Measurements from ENCODE around the gene PPP1R27.

Gene PPP1R27

DNA sequence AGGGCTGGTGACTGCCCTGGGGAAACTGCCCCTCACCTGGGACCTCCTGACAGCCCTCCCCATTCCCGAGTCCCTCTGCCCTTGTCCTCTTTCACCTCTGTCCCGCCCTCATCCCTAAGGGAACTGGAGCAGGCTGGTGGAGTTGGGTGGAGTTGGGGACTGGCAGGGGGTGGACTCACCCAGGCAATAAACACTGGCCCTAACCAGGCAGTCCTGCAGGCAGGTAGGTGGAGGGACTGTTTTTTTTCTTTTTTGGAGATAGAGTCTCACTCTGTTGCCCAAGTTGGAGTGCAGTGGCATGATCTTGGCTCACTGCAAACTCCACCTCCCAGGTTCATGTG is 19.2 kb downstream of the PPP1R27 start:
- H3K9me3 Mint-ChIP-seq: no peaks in the 10 kb centered on the region
- H3K4me1 Mint-ChIP-seq (ENCODE audit: low read depth in 2 of 2): no peaks in the 10 kb centered on the region
- H3K4me3 Mint-ChIP-seq: no peak overlapping the region
- ATAC-seq (replicated peaks): no peak
- no peak for DNase-seq
- no peaks in the 10 kb centered on the region for H3K36me3 Mint-ChIP-seq (ENCODE audit: insufficient read depth)
- H3K27ac Mint-ChIP-seq: no peak overlapping the region
- H3K27me3 Mint-ChIP-seq: peaks cover 0 to 4% of the 10 kb centered on the region in 2 donors

DNA sequence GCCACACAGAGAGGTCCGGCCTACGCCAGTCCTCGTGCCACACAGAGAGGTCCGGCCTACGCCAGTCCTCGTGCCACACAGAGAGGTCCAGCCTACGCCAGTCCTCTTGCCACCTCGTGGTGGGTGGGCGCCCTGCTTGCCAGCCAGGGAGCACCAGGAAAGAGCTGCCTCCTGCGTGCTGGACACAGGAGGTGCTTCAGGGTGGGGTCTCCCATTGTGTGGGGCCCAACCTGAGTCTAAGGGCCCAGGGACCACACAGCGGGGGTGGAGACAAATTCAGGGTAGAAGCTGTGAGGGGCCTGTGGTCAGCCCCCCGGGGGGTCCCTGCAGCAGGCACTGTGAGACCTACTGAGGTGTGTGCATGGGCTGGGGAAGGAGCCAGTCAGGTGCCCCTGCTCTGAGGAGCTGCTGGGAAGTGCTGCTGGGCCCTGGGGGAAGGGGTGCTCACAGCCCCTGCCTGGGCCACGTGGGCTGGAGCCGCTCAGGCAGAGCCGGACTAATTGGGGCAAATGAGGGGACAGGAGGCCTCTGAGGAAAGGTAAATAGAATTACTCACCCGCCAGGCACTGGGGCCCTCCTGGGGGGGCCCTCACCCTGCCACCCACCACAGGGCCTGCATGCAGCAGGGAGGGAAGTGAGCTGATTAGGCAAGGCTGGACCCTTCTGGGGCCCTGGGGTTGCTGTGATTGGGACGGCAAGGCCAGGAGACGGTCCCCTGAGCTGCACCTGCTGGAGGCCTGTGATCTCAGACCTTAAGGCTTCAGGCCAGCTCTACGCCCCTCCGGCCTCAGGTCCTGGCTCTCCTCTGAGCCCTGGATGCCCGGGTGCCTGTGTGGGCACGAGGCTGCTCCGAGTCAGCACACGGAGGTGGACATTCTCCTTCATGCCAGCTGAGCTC is 19.9 kb downstream of the PPP1R27 start:
- Mint-ChIP-seq H3K4me3 (no peak overlapping the region), H3K27ac (no peak overlapping the region), H3K9me3 (no peaks in the 10 kb centered on the region), H3K4me1 (ENCODE audit: low read depth in 2 of 2) (no peaks in the 10 kb centered on the region), H3K36me3 (ENCODE audit: insufficient read depth) (no peaks in the 10 kb centered on the region), H3K27me3 (peaks cover 3 to 10% of the 10 kb centered on the region in 2 donors)
- DNase-seq: no peak
- ATAC-seq (replicated peaks): no peak

DNA sequence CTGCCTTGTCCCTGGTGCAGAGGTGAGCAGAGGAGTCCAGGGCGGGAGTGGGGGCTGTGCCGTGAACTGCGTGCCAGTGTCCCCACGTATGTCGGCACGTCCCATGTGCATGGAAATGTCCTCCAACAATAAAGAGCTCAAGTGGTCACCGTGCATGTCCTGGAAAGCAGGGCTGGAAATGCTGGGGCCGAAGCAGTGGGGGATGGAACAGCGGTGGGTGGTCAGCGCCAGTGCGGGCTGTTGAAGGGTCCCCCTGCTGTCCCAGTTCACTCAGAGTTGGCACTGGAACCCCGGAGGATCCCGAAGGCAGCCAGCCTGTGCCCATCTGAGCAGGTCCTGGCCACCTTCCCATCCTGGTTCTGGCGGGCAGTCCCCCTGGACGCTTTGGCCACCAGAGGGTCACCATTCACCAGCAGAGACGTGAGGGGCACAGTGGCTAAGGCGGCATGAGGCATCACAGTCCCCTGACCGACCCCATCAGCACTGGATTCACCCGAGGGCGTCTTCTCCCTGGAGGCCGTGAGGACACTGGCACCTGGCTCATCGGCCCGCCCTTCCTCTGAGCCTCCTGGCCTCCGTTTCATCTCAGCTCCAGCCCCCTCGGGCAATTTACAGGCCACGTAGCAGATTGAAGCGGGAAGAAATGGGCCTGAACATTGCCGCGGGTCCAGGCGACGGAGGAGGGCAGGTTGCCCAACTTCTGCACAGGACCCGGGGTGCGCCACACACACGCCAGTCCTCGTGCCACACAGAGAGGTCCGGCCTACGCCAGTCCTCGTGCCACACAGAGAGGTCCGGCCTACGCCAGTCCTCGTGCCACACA is 20.8 kb downstream of the PPP1R27 start:
- Mint-ChIP-seq H3K27me3 (peaks cover 13 to 19% of the 10 kb centered on the region in 2 donors), H3K36me3 (ENCODE audit: insufficient read depth) (peaks cover 2% of the 10 kb centered on the region), H3K4me1 (ENCODE audit: low read depth in 2 of 2) (peaks cover 0 to 2% of the 10 kb centered on the region in 2 donors), H3K9me3 (no peaks in the 10 kb centered on the region), H3K27ac (no peak overlapping the region), H3K4me3 (no peak overlapping the region)
- ATAC-seq (replicated peaks): no peak
- DNase-seq: no peak

DNA sequence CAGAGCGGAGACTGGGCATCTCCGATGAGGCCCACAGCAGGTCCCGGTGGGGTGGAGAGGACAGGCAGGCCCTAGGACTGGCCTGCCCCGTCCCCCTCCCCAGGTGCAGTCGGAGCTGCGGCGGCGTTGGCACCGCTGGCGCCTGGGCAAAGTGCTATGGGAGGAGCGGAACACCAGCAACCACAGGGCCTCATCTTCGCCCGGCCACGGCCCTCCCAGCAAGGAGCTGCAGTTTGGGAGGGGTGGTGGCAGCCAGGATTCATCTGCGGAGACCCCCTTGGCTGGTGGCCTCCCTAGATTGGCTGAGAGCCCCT is 21.5 kb downstream of the PPP1R27 start:
- Mint-ChIP-seq H3K27me3 (peaks cover 17 to 26% of the 10 kb centered on the region in 2 donors), H3K27ac (no peak overlapping the region), H3K4me3 (no peak overlapping the region), H3K9me3 (no peaks in the 10 kb centered on the region), H3K36me3 (ENCODE audit: insufficient read depth) (peaks cover 3% of the 10 kb centered on the region), H3K4me1 (ENCODE audit: low read depth in 2 of 2) (peaks cover 0 to 2% of the 10 kb centered on the region in 2 donors)
- DNase-seq: no peak
- ATAC-seq (replicated peaks): no peak

DNA sequence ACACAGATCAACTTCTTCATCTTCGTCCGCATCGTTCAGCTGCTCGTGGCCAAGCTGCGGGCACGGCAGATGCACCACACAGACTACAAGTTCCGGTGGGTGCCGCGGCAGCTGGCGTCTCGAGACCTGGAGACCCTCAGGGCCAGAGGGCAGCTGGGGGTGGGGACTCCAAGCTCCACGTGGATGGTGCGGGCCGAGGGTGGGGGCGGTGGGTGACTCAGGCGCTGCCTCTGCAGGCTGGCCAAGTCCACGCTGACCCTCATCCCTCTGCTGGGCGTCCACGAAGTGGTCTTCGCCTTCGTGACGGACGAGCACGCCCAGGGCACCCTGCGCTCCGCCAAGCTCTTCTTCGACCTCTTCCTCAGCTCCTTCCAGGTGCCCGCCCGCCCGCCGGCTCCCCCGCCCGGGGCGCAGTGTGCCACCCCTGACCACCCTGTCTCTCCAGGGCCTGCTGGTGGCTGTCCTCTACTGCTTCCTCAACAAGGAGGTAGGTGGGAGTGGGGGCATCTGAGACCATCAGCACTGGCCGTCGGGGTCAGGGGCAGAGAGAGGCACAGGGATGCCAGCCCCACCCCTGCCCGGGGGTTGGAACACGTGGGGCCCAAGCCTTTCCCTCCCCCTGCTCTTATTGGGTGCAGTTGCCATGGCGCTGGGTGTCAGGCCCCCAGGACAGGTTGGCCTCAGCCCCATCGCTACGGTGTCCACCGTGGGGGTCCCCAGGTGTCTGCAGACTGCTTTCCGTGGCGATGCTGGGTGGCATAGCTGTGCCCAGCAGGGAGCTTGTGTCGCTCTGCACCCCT is 22.1 kb downstream of the PPP1R27 start:
- peaks cover 17 to 31% of the 10 kb centered on the region in 2 donors for H3K27me3 Mint-ChIP-seq
- H3K4me1 Mint-ChIP-seq (ENCODE audit: low read depth in 2 of 2): peaks cover 0 to 2% of the 10 kb centered on the region in 2 donors
- ATAC-seq (replicated peaks) (no peak), DNase-seq (no peak)
- H3K27ac Mint-ChIP-seq: no peak overlapping the region
- no peaks in the 10 kb centered on the region for H3K9me3 Mint-ChIP-seq
- no peak overlapping the region for H3K4me3 Mint-ChIP-seq
- peaks cover 3% of the 10 kb centered on the region for H3K36me3 Mint-ChIP-seq (ENCODE audit: insufficient read depth)

DNA sequence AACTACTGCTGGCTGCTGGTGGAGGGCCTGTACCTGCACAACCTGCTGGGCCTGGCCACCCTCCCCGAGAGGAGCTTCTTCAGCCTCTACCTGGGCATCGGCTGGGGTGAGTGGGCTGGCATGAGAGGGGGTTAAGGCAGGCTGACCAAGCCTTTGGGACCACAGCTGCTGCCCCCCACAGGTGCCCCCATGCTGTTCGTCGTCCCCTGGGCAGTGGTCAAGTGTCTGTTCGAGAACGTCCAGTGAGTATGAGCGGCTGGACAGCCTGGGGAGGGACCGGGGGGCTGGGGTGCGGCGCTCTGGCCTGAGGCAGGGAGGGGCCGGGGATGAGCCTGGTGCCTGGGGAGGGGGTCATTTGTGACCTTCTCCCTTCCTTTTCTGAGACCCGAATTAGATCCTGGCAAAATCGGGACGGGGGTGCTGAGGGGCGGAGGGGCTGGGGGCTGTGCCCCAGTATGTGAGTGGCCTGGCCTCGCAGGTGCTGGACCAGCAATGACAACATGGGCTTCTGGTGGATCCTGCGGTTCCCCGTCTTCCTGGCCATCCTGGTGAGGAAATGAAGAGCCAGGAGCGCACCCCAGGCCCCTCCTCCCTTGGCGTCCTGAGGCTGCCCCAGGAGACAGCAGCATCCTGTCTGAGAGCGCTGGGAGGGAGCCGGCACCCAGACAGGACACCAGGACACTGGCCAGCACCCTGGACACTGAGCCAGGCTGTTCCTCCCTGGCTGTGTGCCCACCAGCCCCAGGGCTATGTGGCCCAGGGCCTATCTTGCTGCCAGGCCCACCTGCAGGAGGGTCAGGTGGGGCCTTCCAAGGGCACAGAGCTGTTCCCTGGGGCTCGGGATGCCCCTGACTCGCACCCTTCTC is 22.9 kb downstream of the PPP1R27 start:
- Mint-ChIP-seq H3K4me1 (ENCODE audit: low read depth in 2 of 2) (peaks cover 0 to 2% of the 10 kb centered on the region in 2 donors), H3K36me3 (ENCODE audit: insufficient read depth) (peaks cover 3% of the 10 kb centered on the region), H3K4me3 (no peak overlapping the region), H3K27ac (no peak overlapping the region), H3K9me3 (no peaks in the 10 kb centered on the region), H3K27me3 (peaks cover 17 to 40% of the 10 kb centered on the region in 2 donors)
- no peak for ATAC-seq (replicated peaks)
- no peak for DNase-seq

DNA sequence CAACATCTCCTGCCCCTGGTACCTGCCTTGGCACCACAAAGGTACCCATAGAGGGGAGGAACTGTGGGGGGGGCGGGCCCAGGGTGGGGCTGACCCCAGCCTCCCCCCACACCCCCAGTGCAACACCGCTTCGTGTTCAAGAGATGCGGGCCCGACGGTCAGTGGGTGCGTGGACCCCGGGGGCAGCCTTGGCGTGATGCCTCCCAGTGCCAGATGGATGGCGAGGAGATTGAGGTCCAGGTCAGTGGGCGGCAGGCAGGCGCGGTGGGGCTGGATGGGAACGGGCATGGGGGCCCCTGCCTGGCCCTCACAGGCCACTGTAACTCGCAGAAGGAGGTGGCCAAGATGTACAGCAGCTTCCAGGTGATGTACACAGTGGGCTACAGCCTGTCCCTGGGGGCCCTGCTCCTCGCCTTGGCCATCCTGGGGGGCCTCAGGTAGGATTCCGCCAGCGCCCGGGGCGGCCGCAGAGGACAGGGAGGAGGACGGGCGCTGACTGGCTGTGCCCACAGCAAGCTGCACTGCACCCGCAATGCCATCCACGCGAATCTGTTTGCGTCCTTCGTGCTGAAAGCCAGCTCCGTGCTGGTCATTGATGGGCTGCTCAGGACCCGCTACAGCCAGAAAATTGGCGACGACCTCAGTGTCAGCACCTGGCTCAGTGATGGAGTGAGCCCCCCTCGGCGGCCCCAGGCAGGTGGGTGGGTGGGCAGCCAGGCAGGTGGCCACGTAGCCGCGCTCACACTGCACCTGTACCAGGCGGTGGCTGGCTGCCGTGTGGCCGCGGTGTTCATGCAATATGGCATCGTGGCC is 23.8 kb downstream of the PPP1R27 start:
- H3K36me3 Mint-ChIP-seq (ENCODE audit: insufficient read depth): peaks cover 5% of the 10 kb centered on the region

DNA sequence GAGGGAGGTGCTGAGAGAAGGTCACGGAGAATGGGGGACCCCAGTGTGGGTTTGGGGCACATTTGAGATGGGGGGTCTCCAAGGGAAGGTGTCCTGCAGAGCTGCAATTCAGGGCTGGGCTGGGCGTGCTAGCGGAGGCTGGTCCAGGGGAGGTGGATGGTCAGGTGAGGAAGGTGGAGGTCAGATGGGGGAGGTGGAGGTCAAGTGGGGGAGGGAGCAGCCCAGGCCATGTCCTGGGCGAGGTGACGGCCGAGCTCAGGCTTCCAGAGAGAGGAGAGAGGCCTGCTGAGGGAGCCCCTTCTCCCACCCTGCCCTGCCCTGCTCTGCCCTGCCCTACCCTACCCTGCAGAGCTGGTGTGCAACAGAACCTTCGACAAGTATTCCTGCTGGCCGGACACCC is 24.4 kb downstream of the PPP1R27 start:
- peaks cover 0 to 2% of the 10 kb centered on the region in 2 donors for H3K4me1 Mint-ChIP-seq (ENCODE audit: low read depth in 2 of 2)
- peaks cover 17 to 53% of the 10 kb centered on the region in 2 donors for H3K27me3 Mint-ChIP-seq
- H3K9me3 Mint-ChIP-seq: no peaks in the 10 kb centered on the region

More for the DNA sequence above, 23.8 kb downstream of the PPP1R27 start:
- Mint-ChIP-seq H3K9me3 (no peaks in the 10 kb centered on the region), H3K27me3 (peaks cover 17 to 48% of the 10 kb centered on the region in 2 donors), H3K27ac (no peak overlapping the region), H3K4me3 (no peak overlapping the region), H3K4me1 (ENCODE audit: low read depth in 2 of 2) (peaks cover 0 to 2% of the 10 kb centered on the region in 2 donors)
- no peak for ATAC-seq (replicated peaks)
- DNase-seq: no peak

DNA sequence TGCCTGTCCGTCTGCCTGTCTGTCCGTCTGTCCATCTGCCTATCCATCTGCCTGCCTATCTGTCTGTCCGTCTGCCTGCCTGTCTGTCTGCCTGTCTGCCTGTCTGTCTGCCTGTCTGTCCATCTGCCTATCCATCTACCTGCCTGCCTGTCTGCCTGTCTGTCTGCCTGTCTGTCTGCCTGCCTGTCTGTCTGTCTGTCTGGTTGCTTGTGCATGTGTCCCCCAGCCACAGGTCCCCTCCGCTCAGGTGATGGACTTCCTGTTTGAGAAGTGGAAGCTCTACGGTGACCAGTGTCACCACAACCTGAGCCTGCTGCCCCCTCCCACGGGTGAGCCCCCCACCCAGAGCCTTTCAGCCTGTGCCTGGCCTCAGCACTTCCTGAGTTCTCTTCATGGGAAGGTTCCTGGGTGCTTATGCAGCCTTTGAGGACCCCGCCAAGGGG is 25.3 kb downstream of the PPP1R27 start:
- H3K36me3 Mint-ChIP-seq (ENCODE audit: insufficient read depth): peaks cover 6% of the 10 kb centered on the region

More for the DNA sequence above, 24.4 kb downstream of the PPP1R27 start:
- no peak overlapping the region for H3K4me3 Mint-ChIP-seq
- ATAC-seq (replicated peaks): no peak
- peak overlapping the region in 1 of 2 donors; percentile 29 for H3K27ac Mint-ChIP-seq
- DNase-seq: no peak
- peaks cover 6% of the 10 kb centered on the region for H3K36me3 Mint-ChIP-seq (ENCODE audit: insufficient read depth)

DNA sequence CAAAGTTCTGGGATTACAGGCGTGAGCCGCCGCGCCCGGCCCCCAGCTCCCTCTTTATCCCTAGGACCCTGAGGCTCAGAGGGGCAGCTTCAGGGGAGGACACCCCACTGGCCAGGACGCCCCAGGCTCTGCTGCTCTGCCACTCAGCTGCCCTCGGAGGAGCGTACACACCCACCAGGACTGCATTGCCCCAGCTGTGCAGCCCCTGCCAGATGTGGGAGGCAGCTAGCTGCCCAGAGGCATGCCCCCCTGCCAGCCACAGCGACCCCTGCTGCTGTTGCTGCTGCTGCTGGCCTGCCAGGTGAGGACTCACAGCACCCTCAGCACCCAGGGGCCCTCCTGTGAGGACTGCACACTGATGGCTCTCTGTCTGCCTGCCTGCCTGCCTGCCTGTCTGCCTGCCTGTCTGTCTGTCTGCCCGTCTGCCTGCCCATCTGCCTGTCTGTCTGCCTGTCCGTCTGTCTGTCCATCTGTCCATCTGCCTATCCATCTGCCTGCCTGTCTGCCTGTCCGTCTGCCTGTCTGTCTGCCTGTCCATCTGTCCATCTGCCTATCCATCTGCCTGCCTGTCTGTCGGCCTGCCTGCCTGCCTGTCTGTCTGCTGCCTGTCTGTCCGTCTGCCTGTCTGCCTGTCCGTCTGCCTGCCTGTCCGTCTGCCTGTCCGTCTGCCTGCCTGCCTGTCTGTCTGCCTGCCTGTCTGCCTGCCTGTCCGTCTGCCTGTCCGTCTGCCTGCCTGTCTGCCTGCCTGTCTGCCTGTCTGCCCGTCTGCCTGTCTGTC is 25.9 kb downstream of the PPP1R27 start:
- Mint-ChIP-seq H3K27ac (no peak overlapping the region), H3K4me1 (ENCODE audit: low read depth in 2 of 2) (peaks cover 0 to 2% of the 10 kb centered on the region in 2 donors), H3K4me3 (no peak overlapping the region), H3K36me3 (ENCODE audit: insufficient read depth) (peaks cover 6% of the 10 kb centered on the region), H3K27me3 (peaks cover 17 to 61% of the 10 kb centered on the region in 2 donors), H3K9me3 (no peaks in the 10 kb centered on the region)
- no peak for DNase-seq
- peak; percentile 40 for ATAC-seq (replicated peaks)

More for the DNA sequence above, 25.3 kb downstream of the PPP1R27 start:
- Mint-ChIP-seq H3K27ac (no peak overlapping the region), H3K4me1 (ENCODE audit: low read depth in 2 of 2) (peaks cover 0 to 2% of the 10 kb centered on the region in 2 donors), H3K4me3 (no peak overlapping the region), H3K9me3 (no peaks in the 10 kb centered on the region), H3K27me3 (peaks cover 17 to 61% of the 10 kb centered on the region in 2 donors)
- no peak for ATAC-seq (replicated peaks)
- no peak for DNase-seq

DNA sequence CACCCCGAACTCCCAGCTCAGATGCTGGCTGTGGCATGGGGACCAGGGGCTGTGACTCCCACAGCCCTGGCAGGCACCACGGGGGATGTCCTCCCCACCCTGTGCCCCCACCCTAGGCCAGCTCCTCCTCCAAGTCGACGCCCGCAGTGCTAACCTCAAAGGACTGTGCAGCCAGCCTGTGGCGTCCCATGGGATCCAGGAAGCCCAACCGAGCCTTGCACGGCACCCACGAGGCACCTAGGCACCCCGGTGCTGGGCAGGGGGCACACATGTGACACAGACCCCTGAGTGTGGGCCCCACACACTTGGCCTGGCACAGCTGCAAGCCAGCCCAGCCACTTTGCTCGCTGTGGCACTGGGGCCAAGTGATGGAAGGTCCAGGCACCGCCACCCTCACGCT is 27.0 kb downstream of the PPP1R27 start:
- Mint-ChIP-seq H3K4me1 (ENCODE audit: low read depth in 2 of 2) (peaks cover 4 to 5% of the 10 kb centered on the region in 2 donors), H3K27ac (no peak overlapping the region), H3K4me3 (no peak overlapping the region), H3K27me3 (peaks cover 24 to 69% of the 10 kb centered on the region in 2 donors), H3K9me3 (no peaks in the 10 kb centered on the region), H3K36me3 (ENCODE audit: insufficient read depth) (peaks cover 6% of the 10 kb centered on the region)
- DNase-seq (no peak), ATAC-seq (replicated peaks) (no peak)
